Measurements from ENCODE around the gene RWDD1.

Gene RWDD1

GRCh38 chr6:116570856-116571682, at the start of gene RWDD1:
Gene RWDD1 (plus strand): TSS chr6:116571504. CDS start chr6:116571583, 79 bp downstream.
- DNase-seq (ENCODE audit: low read depth) = peak; percentile 97

- DNase-seq (ENCODE audit: low read depth) = no peak
These were observed 48.4 kb upstream of the RWDD1 start for GRCh38 chr6:116522896-116523295.

- DNase-seq (ENCODE audit: low read depth) = no peak
These were observed 47.1 kb upstream of the RWDD1 start for GRCh38 chr6:116524236-116524635.

GRCh38 chr6:116528133-116528532, 43.2 kb upstream of the RWDD1 start:
- DNase-seq (ENCODE audit: low read depth) = no peak

- DNase-seq (ENCODE audit: low read depth) = no peak
These were observed 42.5 kb upstream of the RWDD1 start for GRCh38 chr6:116528780-116529179.

GRCh38 chr6:116529466-116530290, 41.6 kb upstream of the RWDD1 start:
- DNase-seq (ENCODE audit: low read depth) = no peak

- no peak for DNase-seq (ENCODE audit: low read depth)
These were observed 40.9 kb upstream of the RWDD1 start for GRCh38 chr6:116530436-116530835.

GRCh38 chr6:116531675-116532570, 39.4 kb upstream of the RWDD1 start:
- peak; percentile 47 for DNase-seq (ENCODE audit: low read depth)

GRCh38 chr6:116533233-116533957, 37.9 kb upstream of the RWDD1 start:
- no peak for DNase-seq (ENCODE audit: low read depth)

GRCh38 chr6:116535109-116535508, 36.2 kb upstream of the RWDD1 start:
- DNase-seq (ENCODE audit: low read depth) = no peak

GRCh38 chr6:116536216-116536621, 35.1 kb upstream of the RWDD1 start:
- no peak for DNase-seq (ENCODE audit: low read depth)

- no peak for DNase-seq (ENCODE audit: low read depth)
These were observed 28.9 kb upstream of the RWDD1 start for GRCh38 chr6:116542426-116542825.

GRCh38 chr6:116543149-116543548, 28.2 kb upstream of the RWDD1 start:
- no peak for DNase-seq (ENCODE audit: low read depth)

GRCh38 chr6:116545651-116546050, 25.7 kb upstream of the RWDD1 start, which contains the start of gene TRAPPC3L:
Gene TRAPPC3L (minus strand): TSS chr6:116545684. CDS start chr6:116545514, 170 bp downstream.
- no peak for DNase-seq (ENCODE audit: low read depth)

- DNase-seq (ENCODE audit: low read depth) = no peak
These were observed 23.9 kb upstream of the RWDD1 start for GRCh38 chr6:116547358-116547757.

- DNase-seq (ENCODE audit: low read depth) = no peak
These were observed 20.5 kb upstream of the RWDD1 start for GRCh38 chr6:116550796-116551195.

GRCh38 chr6:116553451-116553850, 17.9 kb upstream of the RWDD1 start, which contains the start of gene CALHM4:
Gene CALHM4 (plus strand): TSS chr6:116553751. CDS start chr6:116553794, 43 bp downstream.
- no peak for DNase-seq (ENCODE audit: low read depth)

GRCh38 chr6:116556065-116556464, 15.2 kb upstream of the RWDD1 start:
- DNase-seq (ENCODE audit: low read depth) = no peak

- DNase-seq (ENCODE audit: low read depth) = no peak
These were observed 14.4 kb upstream of the RWDD1 start for GRCh38 chr6:116556814-116557415.

- DNase-seq (ENCODE audit: low read depth) = no peak
These were observed 13.4 kb upstream of the RWDD1 start for GRCh38 chr6:116557893-116558292.

- DNase-seq (ENCODE audit: low read depth) = no peak
These were observed 11.2 kb upstream of the RWDD1 start for GRCh38 chr6:116560130-116560529.

Measured in stimulated activated CD4-positive, alpha-beta T cell treated with anti-CD3 and anti-CD28 coated beads, Interleukin-2, amount 100 ng/mL, for 4 hours (primary cell).